Stimulated activated naive CD8-positive, alpha-beta T cell treated with anti-CD3 and anti-CD28 coated beads, Interleukin-15, amount 100 ng/mL, for 72 hours (primary cell): ENCODE measurements around the gene MTUS2.
"Not testable (repeated sequence)": the region's sequence is repeated elsewhere in the genome, so short reads cannot be mapped to it uniquely, and the experiment has no call there.

Experiments used
- ATAC-seq: fragments of 150-1000 bp; cut with Tn5 transposase; 2 replicates; pipeline ENCODE4 v1.10.0; 2021; ENCODE audit warnings: mild to moderate bottlenecking, moderate library complexity
- DNase-seq, 2 donors: peaks; one replicate each; pipeline ENCODE4 v3.0.0; 2021 to 2022
- H3K27ac Mint-ChIP-seq, 2 donors: one replicate each; pipeline ENCODE4 v1.8.0; 2022; ENCODE audit warnings: mild to moderate bottlenecking in 2 of 2, mixed read lengths in 2 of 2, moderate library complexity in 2 of 2
- H3K27me3 Mint-ChIP-seq: one replicate; pipeline ENCODE4 v1.8.0; 2022; ENCODE audit warnings: mixed read lengths
- H3K4me1 Mint-ChIP-seq: one replicate; pipeline ENCODE4 v1.8.0; 2022; ENCODE audit warnings: mild to moderate bottlenecking, mixed read lengths
- H3K4me3 Mint-ChIP-seq, 2 donors: one replicate each; pipeline ENCODE4 v1.8.0; 2022; ENCODE audit warnings: mild to moderate bottlenecking in 2 of 2, mixed read lengths in 2 of 2, moderate library complexity in 1 of 2
- H3K9me3 Mint-ChIP-seq, 2 donors: one replicate each; pipeline ENCODE4 v1.8.0; 2022; ENCODE audit warnings: mixed read lengths in 2 of 2

MTUS2 gene

GRCh38 chr13:28967029-28967915 is 147.1 kb downstream of the MTUS2 start:
- Mint-ChIP-seq H3K4me3 (no peak overlapping the region), H3K4me1 (no peaks in the 10 kb centered on the region), H3K27me3 (peaks cover 18% of the 10 kb centered on the region), H3K9me3 (no peaks in the 10 kb centered on the region), H3K27ac (no peak overlapping the region)
- ATAC-seq: no peak
- DNase-seq: no peak

DNA sequence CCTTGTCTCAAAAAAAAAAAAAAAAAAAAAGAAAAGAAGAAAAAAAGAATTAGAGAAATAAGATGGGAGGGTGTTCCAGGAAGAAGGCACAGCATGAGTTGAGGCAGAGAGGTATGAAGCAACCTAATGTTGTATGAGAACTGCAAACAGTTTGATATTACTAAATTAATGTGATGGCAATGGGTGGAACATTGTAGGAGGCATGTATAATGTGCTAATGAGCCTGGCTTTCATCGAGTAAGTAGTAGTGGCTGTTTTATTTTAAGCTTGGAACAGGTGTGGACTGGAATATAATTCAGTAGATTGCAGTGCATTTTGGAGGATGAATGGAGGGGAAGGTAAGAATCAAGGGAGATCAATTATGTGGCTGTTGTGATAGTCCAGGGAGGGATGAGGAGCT is 156.1 kb downstream of the MTUS2 start:
- Mint-ChIP-seq H3K9me3 (no peaks in the 10 kb centered on the region), H3K27me3 (peaks cover 8% of the 10 kb centered on the region), H3K4me3 (no peak overlapping the region), H3K4me1 (no peaks in the 10 kb centered on the region), H3K27ac (no peak overlapping the region)
- ATAC-seq (no peak), DNase-seq (no peak)

- Mint-ChIP-seq H3K27ac (no peak overlapping the region), H3K4me1 (no peaks in the 10 kb centered on the region), H3K27me3 (peaks cover 8% of the 10 kb centered on the region), H3K9me3 (no peaks in the 10 kb centered on the region), H3K4me3 (no peak overlapping the region)
- DNase-seq (no peak), ATAC-seq (no peak)
Measured at GRCh38 chr13:28976636-28977035, 156.5 kb downstream of the MTUS2 start.

DNA sequence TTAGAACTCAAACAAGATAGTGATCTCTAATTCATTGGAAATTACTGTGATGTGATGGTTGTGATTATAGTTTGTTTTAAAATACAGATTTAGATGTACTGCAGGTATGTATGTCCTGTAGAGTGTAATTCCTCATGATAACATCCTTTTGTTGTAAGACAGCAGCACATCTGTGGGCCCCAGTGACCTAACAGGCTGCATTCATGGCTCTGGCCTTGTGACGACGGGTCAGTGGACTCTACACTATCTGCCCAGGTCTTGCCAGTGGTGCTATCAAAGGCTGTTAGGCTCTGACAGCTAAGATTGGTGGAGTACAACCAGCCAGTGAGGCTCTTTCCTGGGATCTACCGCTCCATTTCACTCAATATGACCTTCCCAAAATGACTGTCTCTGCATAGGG is 158.4 kb downstream of the MTUS2 start:
- Mint-ChIP-seq H3K27me3 (peaks cover 8% of the 10 kb centered on the region), H3K4me3 (no peak overlapping the region), H3K27ac (no peak overlapping the region), H3K9me3 (no peaks in the 10 kb centered on the region), H3K4me1 (no peaks in the 10 kb centered on the region)
- no peak for ATAC-seq
- no peak for DNase-seq

DNA sequence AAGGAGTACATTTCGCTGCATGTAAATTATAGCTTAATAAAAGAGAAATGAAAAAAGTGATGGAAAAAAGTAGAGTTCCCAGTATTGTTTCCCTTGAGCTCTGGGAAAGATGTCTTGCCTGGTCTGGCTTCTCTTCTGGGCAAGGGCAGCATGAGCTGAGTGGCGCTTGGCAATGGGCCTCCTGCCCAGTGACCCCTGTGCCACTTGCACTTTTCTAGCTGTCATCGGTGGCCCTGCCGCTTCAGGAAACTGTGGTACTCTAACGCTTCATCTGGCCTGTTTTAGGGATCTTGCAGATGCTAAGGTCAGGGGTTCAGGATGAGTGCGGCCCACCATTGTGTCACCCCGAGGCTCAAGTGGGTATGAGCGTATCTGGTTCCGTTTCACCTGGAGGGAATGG is 161.4 kb downstream of the MTUS2 start:
- H3K4me1 Mint-ChIP-seq: no peaks in the 10 kb centered on the region

DNA sequence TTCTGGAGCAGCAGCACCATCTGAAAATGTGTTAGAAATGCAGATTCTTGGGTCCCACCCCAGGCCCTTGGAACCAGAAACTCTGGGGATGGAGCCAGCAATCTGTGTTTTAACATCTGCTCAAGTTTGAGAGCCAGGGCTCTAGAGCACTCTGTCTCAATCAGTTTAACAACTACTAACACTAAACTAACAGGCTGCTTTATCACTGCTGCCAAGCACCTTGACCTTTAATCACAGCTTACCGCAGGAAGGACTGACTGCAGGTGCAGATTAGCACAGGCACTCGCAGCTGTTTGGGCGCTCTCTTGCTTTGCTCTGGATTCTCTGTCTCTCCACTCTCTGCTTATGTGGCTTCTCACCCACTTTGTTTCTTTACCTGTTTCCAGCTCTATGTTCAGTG is 163.5 kb downstream of the MTUS2 start:
- Mint-ChIP-seq H3K4me3 (no peak overlapping the region), H3K27ac (no peak overlapping the region), H3K4me1 (no peaks in the 10 kb centered on the region), H3K27me3 (peaks cover 8% of the 10 kb centered on the region), H3K9me3 (no peaks in the 10 kb centered on the region)
- ATAC-seq (no peak), DNase-seq (no peak)

More for the DNA sequence above, 161.4 kb downstream of the MTUS2 start:
- no peak for DNase-seq
- no peak overlapping the region for H3K4me3 Mint-ChIP-seq
- H3K9me3 Mint-ChIP-seq: no peaks in the 10 kb centered on the region
- H3K27ac Mint-ChIP-seq: no peak overlapping the region
- ATAC-seq: no peak
- H3K27me3 Mint-ChIP-seq: no peaks in the 10 kb centered on the region

DNA sequence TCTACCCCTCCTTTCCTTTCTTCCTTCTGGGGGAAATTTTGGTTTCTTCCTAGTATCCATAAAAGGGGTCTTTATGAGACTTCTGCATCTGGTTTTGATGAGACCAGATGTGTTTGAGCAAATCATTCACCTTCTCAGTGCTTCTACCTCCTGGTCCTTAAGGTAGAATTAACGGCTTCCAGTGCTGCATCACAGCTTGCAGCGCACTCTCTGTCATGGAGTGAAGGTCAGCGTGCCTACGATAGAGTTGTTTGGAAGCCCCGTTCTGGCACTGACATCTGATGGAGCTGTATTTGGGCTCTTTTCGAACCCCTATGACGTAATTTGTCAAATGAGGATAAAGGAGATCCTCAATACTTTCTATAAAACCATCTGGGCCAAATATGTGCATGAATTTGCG is 164.2 kb downstream of the MTUS2 start:
- peaks cover 8% of the 10 kb centered on the region for H3K27me3 Mint-ChIP-seq

DNA sequence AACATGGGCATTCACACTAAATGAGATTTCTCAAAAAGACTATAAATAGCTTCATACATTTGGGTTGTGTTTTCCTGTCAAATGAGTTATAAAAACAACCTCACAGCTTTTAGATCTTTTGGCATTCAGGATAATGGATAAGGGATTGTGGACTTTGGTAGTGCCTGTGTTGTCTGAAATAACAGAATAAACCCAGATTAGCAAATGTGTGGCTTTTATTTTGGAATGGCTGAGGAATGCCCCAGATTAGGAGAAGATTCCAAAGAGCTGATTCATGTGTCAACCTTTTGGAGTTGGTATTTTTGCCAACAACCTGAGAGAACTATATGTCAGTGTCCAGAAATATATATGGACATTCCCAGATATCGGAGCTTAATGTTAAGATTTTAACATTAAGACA is 164.7 kb downstream of the MTUS2 start:
- Mint-ChIP-seq H3K9me3 (peaks cover 0 to 2% of the 10 kb centered on the region in 2 donors), H3K27me3 (peaks cover 8% of the 10 kb centered on the region), H3K4me3 (no peak overlapping the region), H3K4me1 (no peaks in the 10 kb centered on the region), H3K27ac (no peak overlapping the region)
- no peak for ATAC-seq
- DNase-seq: no peak

More for the DNA sequence above, 164.2 kb downstream of the MTUS2 start:
- Mint-ChIP-seq H3K4me1 (no peaks in the 10 kb centered on the region), H3K27ac (no peak overlapping the region), H3K4me3 (no peak overlapping the region), H3K9me3 (no peaks in the 10 kb centered on the region)
- DNase-seq (no peak), ATAC-seq (no peak)

DNA sequence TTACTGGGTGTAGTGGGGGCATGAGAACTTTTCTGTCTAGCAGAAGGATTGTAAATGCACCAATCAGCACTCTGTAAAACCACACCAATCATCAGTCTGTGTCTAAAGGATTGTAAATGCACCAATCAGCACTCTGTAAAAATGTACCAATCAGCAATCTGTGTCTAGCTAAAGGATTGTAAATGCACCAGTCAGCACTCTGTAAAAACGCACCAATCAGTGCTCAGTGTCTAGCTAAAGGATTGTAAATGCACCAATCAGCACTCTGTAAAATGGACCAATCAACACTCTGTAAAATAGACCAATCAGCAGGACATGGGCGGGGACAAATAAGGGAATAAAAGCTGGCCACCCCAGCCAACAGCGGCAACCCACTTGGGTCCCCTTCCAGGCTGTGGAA is 170.2 kb downstream of the MTUS2 start:
- not testable (repeated sequence) for DNase-seq, ATAC-seq, H3K4me1 Mint-ChIP-seq, H3K27ac Mint-ChIP-seq, H3K4me3 Mint-ChIP-seq, H3K27me3 Mint-ChIP-seq
- peaks cover 4 to 13% of the 10 kb centered on the region in 2 donors for H3K9me3 Mint-ChIP-seq

DNA sequence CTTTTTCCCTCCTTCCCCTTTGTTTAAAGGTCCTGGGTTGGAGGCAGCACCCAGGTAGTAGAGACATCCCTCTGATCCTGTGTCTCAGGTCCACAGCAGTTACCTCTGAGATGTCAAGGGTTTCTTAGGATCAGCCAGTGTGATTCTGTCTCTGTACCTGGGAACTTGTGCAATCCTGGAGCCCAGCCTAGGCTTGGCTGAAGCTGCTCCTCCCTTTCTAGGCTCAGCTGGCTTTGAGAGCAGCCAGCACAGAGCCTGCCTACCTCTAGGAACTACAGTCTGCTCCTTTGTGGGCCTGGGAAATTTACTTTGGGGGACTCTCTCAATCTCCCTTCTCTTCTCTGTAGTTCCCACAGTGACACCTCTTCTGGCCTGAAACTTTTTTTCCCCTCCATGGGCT is 171.6 kb downstream of the MTUS2 start:
- no peak overlapping the region for H3K4me3 Mint-ChIP-seq
- no peak overlapping the region for H3K27ac Mint-ChIP-seq
- peaks cover 7% of the 10 kb centered on the region for H3K27me3 Mint-ChIP-seq
- ATAC-seq: no peak
- no peak for DNase-seq
- H3K9me3 Mint-ChIP-seq: peaks cover 6 to 17% of the 10 kb centered on the region in 2 donors
- H3K4me1 Mint-ChIP-seq: no peaks in the 10 kb centered on the region

DNA sequence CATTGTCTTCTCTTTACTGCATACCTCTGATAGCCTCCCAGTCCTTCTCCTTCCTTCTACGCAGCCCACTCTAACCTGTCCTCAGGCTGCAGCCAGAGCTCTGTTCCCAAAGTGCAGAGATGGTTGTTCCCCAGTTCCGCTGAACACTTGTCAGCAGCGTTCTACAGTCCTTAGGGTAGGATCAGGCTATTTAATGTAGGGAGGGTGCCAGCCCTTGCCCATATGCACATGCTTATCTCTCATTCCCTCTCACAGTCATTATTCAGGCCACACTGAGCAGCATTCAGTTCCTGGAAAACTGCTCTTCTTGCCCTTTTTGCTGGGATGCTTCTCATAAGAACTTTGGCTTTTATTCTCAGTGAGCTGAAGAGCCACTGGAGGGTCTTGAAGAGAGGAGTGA is 180.7 kb downstream of the MTUS2 start:
- ATAC-seq (no peak), DNase-seq (no peak)
- Mint-ChIP-seq H3K27me3 (no peaks in the 10 kb centered on the region), H3K4me3 (no peak overlapping the region), H3K4me1 (no peaks in the 10 kb centered on the region), H3K9me3 (peaks cover 16 to 25% of the 10 kb centered on the region in 2 donors), H3K27ac (no peak overlapping the region)

GRCh38 chr13:29005035-29005762 is 185.1 kb downstream of the MTUS2 start:
- Mint-ChIP-seq H3K4me1 (no peaks in the 10 kb centered on the region), H3K27me3 (peaks cover 7% of the 10 kb centered on the region), H3K27ac (no peak overlapping the region), H3K9me3 (peaks cover 9 to 11% of the 10 kb centered on the region in 2 donors), H3K4me3 (no peak overlapping the region)
- no peak for DNase-seq
- no peak for ATAC-seq

GRCh38 chr13:29005763-29006120 is 185.6 kb downstream of the MTUS2 start:
- no peaks in the 10 kb centered on the region for H3K4me1 Mint-ChIP-seq
- no peak overlapping the region for H3K27ac Mint-ChIP-seq
- no peak overlapping the region for H3K4me3 Mint-ChIP-seq
- H3K27me3 Mint-ChIP-seq: peaks cover 7% of the 10 kb centered on the region
- no peak for ATAC-seq
- peaks cover 5 to 7% of the 10 kb centered on the region in 2 donors for H3K9me3 Mint-ChIP-seq
- no peak for DNase-seq

DNA sequence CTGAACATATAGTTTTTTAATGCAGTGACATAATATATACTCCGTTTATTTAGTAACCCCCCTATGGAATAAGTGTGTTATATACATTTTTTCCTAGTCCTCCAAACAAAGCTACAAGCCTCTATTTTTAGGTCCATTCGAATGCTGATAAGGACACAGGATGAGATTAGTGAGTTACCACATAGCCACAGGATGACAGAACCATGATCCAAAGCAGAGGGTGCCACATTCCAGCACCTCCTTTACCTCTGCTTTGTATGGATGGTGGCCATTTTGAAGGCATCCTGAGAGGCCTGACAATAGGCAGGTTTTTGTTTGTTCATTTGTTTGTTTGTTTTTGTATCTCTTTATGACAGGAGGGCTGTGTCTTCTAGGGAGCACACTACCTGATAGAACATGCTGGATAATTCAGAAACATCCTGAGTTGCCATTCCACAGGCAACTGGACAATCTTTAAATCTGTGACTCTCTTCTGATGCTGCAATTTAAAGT is 186.3 kb downstream of the MTUS2 start:
- no peak overlapping the region for H3K27ac Mint-ChIP-seq
- DNase-seq (no peak), ATAC-seq (no peak)
- peaks cover 0 to under 1% of the 10 kb centered on the region in 2 donors for H3K9me3 Mint-ChIP-seq
- H3K4me1 Mint-ChIP-seq: no peaks in the 10 kb centered on the region
- peaks cover 7% of the 10 kb centered on the region for H3K27me3 Mint-ChIP-seq
- no peak overlapping the region for H3K4me3 Mint-ChIP-seq

- Mint-ChIP-seq H3K27ac (no peak overlapping the region), H3K4me1 (no peaks in the 10 kb centered on the region), H3K4me3 (no peak overlapping the region), H3K9me3 (no peaks in the 10 kb centered on the region), H3K27me3 (peaks cover 7% of the 10 kb centered on the region)
- ATAC-seq: no peak
- DNase-seq: no peak
Measured at GRCh38 chr13:29008296-29008695, 188.2 kb downstream of the MTUS2 start.

GRCh38 chr13:29020314-29020713 is 200.2 kb downstream of the MTUS2 start:
- DNase-seq (no peak), ATAC-seq (no peak)
- Mint-ChIP-seq H3K9me3 (peaks cover 0 to 5% of the 10 kb centered on the region in 2 donors), H3K4me3 (peak overlapping the region in 1 of 2 donors; percentile 33), H3K27ac (peak overlapping the region; percentile 2 to 8), H3K4me1 (peaks cover 8% of the 10 kb centered on the region), H3K27me3 (peaks cover 3% of the 10 kb centered on the region)
